HG02852 (cell line): ENCODE results near the gene RIN3.

Experiments used
- ATAC-seq: cut with Tn5 transposase; IDR thresholded peaks from one replicate; pipeline ENCODE4 v1.9.1; 2021; ENCODE audit warnings: mild to moderate bottlenecking, moderate library complexity; ENCODE audit not compliant: unreplicated experiment

RIN3 gene

GRCh38 chr14:92737206-92737605, 223.6 kb downstream of the RIN3 start:
- ATAC-seq: no peak

DNA sequence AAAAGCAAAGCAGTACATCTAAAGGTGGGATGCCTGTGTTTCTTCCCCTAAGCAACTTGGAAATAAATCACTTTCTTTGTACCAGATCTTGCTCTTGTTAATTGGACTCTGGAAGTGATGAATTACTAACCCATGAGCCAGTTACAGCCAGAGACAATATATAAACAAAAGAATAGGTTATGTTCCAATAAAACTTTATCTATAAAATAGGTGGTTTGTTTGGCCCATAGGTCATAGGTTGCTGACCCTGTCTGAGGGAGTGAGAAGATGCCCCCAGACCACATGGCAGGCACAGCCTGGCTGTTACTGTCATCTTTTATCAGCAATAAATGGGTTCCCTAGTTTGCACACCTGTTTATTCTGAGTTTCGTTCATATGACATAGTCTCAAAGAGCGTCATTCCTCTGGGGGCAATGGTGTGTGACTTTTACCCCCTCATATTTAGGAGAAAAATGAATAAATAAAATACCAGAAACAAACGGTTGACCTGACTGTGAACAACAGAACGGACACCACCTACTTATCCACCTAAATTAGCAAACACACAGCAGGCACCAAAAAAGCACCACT, 224.1 kb downstream of the RIN3 start:
- ATAC-seq: no peak
